OCI-LY1 (cell line): Measurements from ENCODE around the gene NUCB1.

Experiments used
- H2AFZ ChIP-seq: fragments of 200-600 bp; sonication (generic), shearing (Covaris generic); 2 replicates; pipeline ENCODE4 v1.6.0; 2014; ENCODE audit warnings: antibody characterized with exemption, mild to moderate bottlenecking, low read length
- H3F3A ChIP-seq: fragments of 200-600 bp; sonication (generic), shearing (Covaris generic); 2 replicates; pipeline ENCODE4 v1.6.0; 2014; ENCODE audit warnings: mild to moderate bottlenecking, antibody characterized with exemption, low read length, moderate library complexity; ENCODE audit not compliant: insufficient read depth
- H3K27ac ChIP-seq: fragments of 200-600 bp; sonication (generic); 2 replicates; pipeline ENCODE4 v1.5.1; 2014; ENCODE audit warnings: low read length, mixed run types, mild to moderate bottlenecking, low read depth; ENCODE audit not compliant: poor library complexity, severe bottlenecking
- H3K27me3 ChIP-seq: fragments of 200-600 bp; sonication (generic); 2 replicates; pipeline ENCODE4 v1.6.0; 2014; ENCODE audit warnings: antibody characterized with exemption, mild to moderate bottlenecking, low read length, moderate library complexity; ENCODE audit not compliant: insufficient read depth
- H3K36me3 ChIP-seq: fragments of 200-600 bp; sonication (generic); 2 replicates; pipeline ENCODE4 v1.6.1; 2014; ENCODE audit warnings: mild to moderate bottlenecking, antibody characterized with exemption, low read length, moderate library complexity, mixed read lengths; ENCODE audit not compliant: insufficient read depth
- H3K4me1 ChIP-seq: fragments of 200-600 bp; sonication (generic); 2 replicates; pipeline ENCODE4 v1.5.1; 2014; ENCODE audit warnings: mild to moderate bottlenecking, low read length, moderate library complexity; ENCODE audit not compliant: insufficient read depth, severe bottlenecking
- H3K4me2 ChIP-seq: fragments of 200-600 bp; sonication (generic), shearing (Covaris generic); 2 replicates; pipeline ENCODE4 v1.6.1; 2014; ENCODE audit warnings: low read length
- H3K4me3 ChIP-seq: fragments of 200-600 bp; sonication (generic); 2 replicates; pipeline ENCODE4 v1.5.1; 2014; ENCODE audit warnings: low read length, low read depth, mild to moderate bottlenecking, mixed read lengths; ENCODE audit not compliant: poor library complexity, severe bottlenecking
- H3K79me2 ChIP-seq: fragments of 200-600 bp; shearing (Covaris generic); 2 replicates; pipeline ENCODE4 v1.6.1; 2016; ENCODE audit warnings: mixed run types, low read length, mixed read lengths; ENCODE audit not compliant: insufficient read depth
- H3K9ac ChIP-seq: fragments of 200-600 bp; sonication (generic), shearing (Covaris generic); 2 replicates; pipeline ENCODE4 v1.6.1; 2014; ENCODE audit warnings: mild to moderate bottlenecking, low read length, mixed read lengths
- H3K9me2 ChIP-seq: fragments of 200-600 bp; sonication (generic), shearing (Covaris generic); 2 replicates; pipeline ENCODE4 v1.6.1; 2014; ENCODE audit warnings: low read depth, mild to moderate bottlenecking, low read length, mixed read lengths
- H3K9me3 ChIP-seq: fragments of 200-600 bp; shearing (Covaris generic); 2 replicates; pipeline ENCODE4 v1.6.1; 2014; ENCODE audit warnings: low read length, mixed read lengths
- H4K20me1 ChIP-seq: fragments of 200-600 bp; sonication (generic), shearing (Covaris generic); 2 replicates; pipeline ENCODE4 v1.6.0; 2016; ENCODE audit warnings: mild to moderate bottlenecking, low read length; ENCODE audit not compliant: insufficient read depth
- EZH2 ChIP-seq: fragments of 200-600 bp; sonication (generic), shearing (Covaris generic); IDR thresholded peaks from 2 replicates; pipeline ENCODE4 v1.8.0; 2017; ENCODE audit warnings: borderline replicate concordance, mixed run types, mild to moderate bottlenecking, antibody characterized with exemption, low read length, moderate library complexity, mixed read lengths
- TF ChIP-seq, protein P1 (sequence below): fragments of 200-600 bp; sonication (generic), shearing (Covaris generic); IDR thresholded peaks from 2 replicates; pipeline ENCODE4 v1.5.1; 2017; ENCODE audit warnings: mild to moderate bottlenecking, antibody characterized with exemption, low read length, moderate library complexity, mixed read lengths

NUCB1 gene

DNA sequence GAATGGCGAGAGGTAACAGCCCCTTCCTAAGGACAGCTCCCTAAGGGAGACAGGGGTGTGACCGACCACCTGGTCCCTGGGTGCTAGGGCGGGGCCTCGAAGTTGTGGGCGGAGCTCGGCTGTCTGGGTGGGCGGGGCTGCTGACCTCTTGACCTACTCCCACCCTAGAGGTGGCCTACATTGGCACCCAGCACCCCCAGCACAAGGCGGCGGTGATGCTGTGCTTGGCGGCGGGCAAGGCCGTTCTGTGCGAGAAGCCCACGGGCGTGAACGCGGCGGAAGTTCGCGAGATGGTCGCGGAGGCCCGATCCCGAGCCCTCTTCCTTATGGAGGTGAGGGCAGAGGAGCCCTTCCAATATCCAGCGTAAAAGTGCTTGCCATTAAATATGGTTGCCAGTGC lies 35.8 kb downstream of the NUCB1 start:
- Histone ChIP-seq H3K9me2 (no peaks in the 10 kb centered on the region), H3K36me3 (peaks cover 4% of the 10 kb centered on the region; the same call in 1 of the 2 replicates), H2AFZ (no peak overlapping the region)

DNA sequence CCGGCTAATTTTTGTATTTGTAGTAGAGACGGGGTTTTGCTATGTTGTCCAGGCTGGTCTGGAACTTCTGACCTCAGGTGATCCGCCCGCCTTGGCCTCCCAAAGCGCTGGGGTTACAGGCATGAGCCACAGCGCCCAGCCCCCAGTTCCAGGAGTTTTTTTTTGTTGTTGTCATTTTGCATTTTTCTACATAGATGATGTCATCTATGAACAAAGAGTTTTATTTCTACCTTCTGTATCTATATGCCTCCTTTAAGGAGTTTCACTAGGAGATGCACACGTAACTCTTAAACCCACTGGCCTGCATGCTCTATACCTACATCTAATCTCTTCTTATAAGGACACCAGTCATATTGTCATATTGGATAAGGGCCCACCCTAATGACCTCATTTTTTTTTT lies 38.1 kb downstream of the NUCB1 start:
- TF ChIP-seq EZH2 = no peak
- TF ChIP-seq, protein P1, sequence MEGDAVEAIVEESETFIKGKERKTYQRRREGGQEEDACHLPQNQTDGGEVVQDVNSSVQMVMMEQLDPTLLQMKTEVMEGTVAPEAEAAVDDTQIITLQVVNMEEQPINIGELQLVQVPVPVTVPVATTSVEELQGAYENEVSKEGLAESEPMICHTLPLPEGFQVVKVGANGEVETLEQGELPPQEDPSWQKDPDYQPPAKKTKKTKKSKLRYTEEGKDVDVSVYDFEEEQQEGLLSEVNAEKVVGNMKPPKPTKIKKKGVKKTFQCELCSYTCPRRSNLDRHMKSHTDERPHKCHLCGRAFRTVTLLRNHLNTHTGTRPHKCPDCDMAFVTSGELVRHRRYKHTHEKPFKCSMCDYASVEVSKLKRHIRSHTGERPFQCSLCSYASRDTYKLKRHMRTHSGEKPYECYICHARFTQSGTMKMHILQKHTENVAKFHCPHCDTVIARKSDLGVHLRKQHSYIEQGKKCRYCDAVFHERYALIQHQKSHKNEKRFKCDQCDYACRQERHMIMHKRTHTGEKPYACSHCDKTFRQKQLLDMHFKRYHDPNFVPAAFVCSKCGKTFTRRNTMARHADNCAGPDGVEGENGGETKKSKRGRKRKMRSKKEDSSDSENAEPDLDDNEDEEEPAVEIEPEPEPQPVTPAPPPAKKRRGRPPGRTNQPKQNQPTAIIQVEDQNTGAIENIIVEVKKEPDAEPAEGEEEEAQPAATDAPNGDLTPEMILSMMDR = no peak
- H3K36me3 ChIP-seq = peaks cover 4% of the 10 kb centered on the region; the same call in 1 of the 2 replicates

More for the DNA sequence above, 35.8 kb downstream of the NUCB1 start:
- no peak overlapping the region for H3K4me3 ChIP-seq
- H3K9me3 ChIP-seq = peaks cover 4% of the 10 kb centered on the region
- H3K4me1 ChIP-seq = peaks cover 12% of the 10 kb centered on the region
- no peak overlapping the region for H3K9ac ChIP-seq
- H3K27me3 ChIP-seq = no peaks in the 10 kb centered on the region
- H3F3A ChIP-seq = no peaks in the 10 kb centered on the region
- H3K4me2 ChIP-seq = no peak overlapping the region
- H4K20me1 ChIP-seq = no peaks in the 10 kb centered on the region
- TF ChIP-seq EZH2 = no peak
- TF ChIP-seq, protein P1 = no peak
- H3K27ac ChIP-seq = no peak overlapping the region
- no peaks in the 10 kb centered on the region for H3K79me2 ChIP-seq

DNA sequence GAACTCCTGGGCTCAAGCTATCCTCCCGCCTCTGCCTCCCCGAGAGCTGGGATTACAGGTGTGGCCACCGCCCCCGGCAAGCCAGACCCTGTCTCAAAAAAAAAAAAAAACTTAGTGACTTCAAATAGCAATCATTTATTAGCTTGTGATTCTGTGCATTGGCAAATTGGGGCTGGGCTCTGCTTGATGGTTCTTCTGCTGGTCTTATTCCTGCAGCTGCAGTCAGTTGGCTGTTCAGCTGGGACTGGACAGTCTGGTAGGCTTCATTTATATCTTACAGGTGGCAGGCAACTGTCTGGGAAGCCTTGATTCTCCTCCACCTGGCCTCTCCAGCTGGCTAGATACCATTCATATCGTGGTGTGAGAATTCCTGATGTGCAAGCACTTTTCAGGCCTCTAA lies 40.8 kb downstream of the NUCB1 start:
- H3K27ac ChIP-seq = no peak overlapping the region

More for the DNA sequence above, 38.1 kb downstream of the NUCB1 start:
- Histone ChIP-seq H3K4me2 (no peak overlapping the region), H3K79me2 (no peaks in the 10 kb centered on the region), H3K9ac (no peak overlapping the region), H3K9me3 (peaks cover 8% of the 10 kb centered on the region), H2AFZ (no peak overlapping the region), H3K27me3 (no peaks in the 10 kb centered on the region), H4K20me1 (no peaks in the 10 kb centered on the region), H3K4me1 (peaks cover 7% of the 10 kb centered on the region), H3K9me2 (no peaks in the 10 kb centered on the region), H3F3A (no peaks in the 10 kb centered on the region), H3K27ac (no peak overlapping the region), H3K4me3 (no peak overlapping the region)

More for the DNA sequence above, 40.8 kb downstream of the NUCB1 start:
- no peaks in the 10 kb centered on the region for H3K27me3 ChIP-seq
- no peaks in the 10 kb centered on the region for H4K20me1 ChIP-seq
- peaks cover 8% of the 10 kb centered on the region for H3K9me3 ChIP-seq
- H3K9me2 ChIP-seq = no peaks in the 10 kb centered on the region
- no peak overlapping the region for H3K4me2 ChIP-seq
- no peaks in the 10 kb centered on the region for H3K79me2 ChIP-seq
- peaks cover 4% of the 10 kb centered on the region; the same call in 1 of the 2 replicates for H3K36me3 ChIP-seq
- H2AFZ ChIP-seq = no peak overlapping the region
- TF ChIP-seq, protein P1 = no peak
- H3K4me3 ChIP-seq = no peak overlapping the region
- H3K9ac ChIP-seq = no peak overlapping the region
- H3F3A ChIP-seq = no peaks in the 10 kb centered on the region
- no peaks in the 10 kb centered on the region for H3K4me1 ChIP-seq
